T-cell (primary cell): ENCODE measurements around the gene SNAPC2. TPM values are rescaled to one million over a fixed set of nuclear protein-coding genes. Genes with fewer than 3 reads are reported as not detected.

Experiments used
- ATAC-seq, 4 experiments: fragments of 200-7000 bp in 3 of 4; fragments of 150-1000 bp in 1 of 4; cut with Tn5 transposase; replicated peaks in 1 of 4; 1 replicate in 3 of 4; 2 replicates in 1 of 4; pipeline ENCODE4 v1.10.0; 2021; ENCODE audit warnings: moderate library complexity in 3 of 4, mild to moderate bottlenecking in 2 of 4, moderate number of reproducible peaks in 1 of 4
- CTCF ChIA-PET, 2 donors: fragments of 300-600 bp; sonication (Branson Sonifier 250); formaldehyde crosslinking; loops; one replicate each; lab custom pipeline; 2022; ENCODE audit warnings: antibody characterized with exemption in 2 of 2; lab: Charles Lee
- POLR2A ChIA-PET, 2 donors: fragments of 300-600 bp; sonication (Branson Sonifier 250); formaldehyde crosslinking; loops; one replicate each; lab custom pipeline; 2022; ENCODE audit warnings: antibody characterized with exemption in 2 of 2; lab: Charles Lee
- DNase-seq, 35 experiments: peaks; one replicate each; pipeline versions ENCODE4 v3.0.0 to v3.0.0-alpha.2; 2013 to 2023
- H3K27ac ChIP-seq: one replicate; pipeline ENCODE4 v1.5.1; 2013; ENCODE audit warnings: low read length
- H3K27me3 ChIP-seq, 2 experiments: replicated peaks in 1 of 2; 1 replicate in 1 of 2; 2 replicates in 1 of 2; pipeline versions ENCODE4 v1.6.1 to v1.7.0; 2013; ENCODE audit warnings: low read length in 1 of 2, mixed read lengths in 1 of 2; ENCODE audit not compliant: control insufficient read depth in 2 of 2, insufficient read depth in 2 of 2; ENCODE audit errors: extremely low read depth in 1 of 2
- H3K36me3 ChIP-seq, 2 donors: 1 replicate in 1 of 2; 2 replicates in 1 of 2; pipeline versions ENCODE4 v1.6.1 to v1.7.0; 2013; ENCODE audit warnings: low read length in 1 of 2; ENCODE audit not compliant: control insufficient read depth in 2 of 2, insufficient read depth in 1 of 2; ENCODE audit errors: extremely low read depth in 1 of 2
- H3K4me1 ChIP-seq, 2 experiments: 1 replicate in 1 of 2; 2 replicates in 1 of 2; pipeline versions ENCODE4 v1.6.1 to v1.7.0; 2013; ENCODE audit warnings: low read length in 2 of 2, mixed read lengths in 1 of 2; ENCODE audit not compliant: insufficient read depth in 2 of 2, control insufficient read depth in 1 of 2; ENCODE audit errors: extremely low read depth in 1 of 2
- H3K4me3 ChIP-seq, 2 donors: 1 replicate in 1 of 2; 2 replicates in 1 of 2; pipeline versions ENCODE4 v1.5.1 to v1.7.0; 2013; ENCODE audit warnings: mild to moderate bottlenecking in 2 of 2, low read length in 1 of 2, moderate library complexity in 1 of 2; ENCODE audit not compliant: control insufficient read depth in 1 of 2; ENCODE audit errors: extremely low read depth in 1 of 2
- H3K9me3 ChIP-seq: 2 replicates; pipeline ENCODE4 v1.7.0; 2013
- H3K27ac Mint-ChIP-seq, 2 donors: one replicate each; pipeline ENCODE4 v1.8.0; 2020 to 2021; ENCODE audit warnings: mild to moderate bottlenecking in 2 of 2, mixed read lengths in 2 of 2
- H3K27me3 Mint-ChIP-seq, 2 donors: one replicate each; pipeline ENCODE4 v1.8.0; 2021 to 2022; ENCODE audit warnings: mixed read lengths in 2 of 2
- H3K36me3 Mint-ChIP-seq: one replicate; pipeline ENCODE4 v1.8.0; 2021; ENCODE audit warnings: mixed read lengths
- H3K4me1 Mint-ChIP-seq, 3 donors: one replicate each; pipeline ENCODE4 v1.8.0; 2020 to 2022; ENCODE audit warnings: mixed read lengths in 3 of 3, mild to moderate bottlenecking in 1 of 3
- H3K4me3 Mint-ChIP-seq, 3 donors: one replicate each; pipeline ENCODE4 v1.8.0; 2020 to 2022; ENCODE audit warnings: mild to moderate bottlenecking in 3 of 3, mixed read lengths in 3 of 3, moderate library complexity in 3 of 3
- H3K9me3 Mint-ChIP-seq, 3 donors: one replicate each; pipeline ENCODE4 v1.8.0; 2020 to 2022; ENCODE audit warnings: mixed read lengths in 3 of 3
- WGBS: methylation state at CpG from one replicate; pipeline ENCODE4 v1.1.5; 2013; ENCODE audit warnings: missing lambda C conversion rate; ENCODE audit not compliant: insufficient coverage; 5-methylcytosine and 5-hydroxymethylcytosine counted together
- total RNA-seq, 35 experiments: library from RNA in 6 of 35; stranded (reverse) in 6 of 35; fragments of 120-200 nt in 1 of 35; gene quantifications; one replicate each; pipeline versions ENCODE4 v1.2.1 to v1.2.4 and lab custom pipeline; 2013 to 2026

SNAPC2 gene
- total RNA-seq, 5 donors from 2014 or later (not counting 1 experiment from before 2014, with no cell fraction given) = 9.0 to 22.9 (median 18.6) TPM

DNA sequence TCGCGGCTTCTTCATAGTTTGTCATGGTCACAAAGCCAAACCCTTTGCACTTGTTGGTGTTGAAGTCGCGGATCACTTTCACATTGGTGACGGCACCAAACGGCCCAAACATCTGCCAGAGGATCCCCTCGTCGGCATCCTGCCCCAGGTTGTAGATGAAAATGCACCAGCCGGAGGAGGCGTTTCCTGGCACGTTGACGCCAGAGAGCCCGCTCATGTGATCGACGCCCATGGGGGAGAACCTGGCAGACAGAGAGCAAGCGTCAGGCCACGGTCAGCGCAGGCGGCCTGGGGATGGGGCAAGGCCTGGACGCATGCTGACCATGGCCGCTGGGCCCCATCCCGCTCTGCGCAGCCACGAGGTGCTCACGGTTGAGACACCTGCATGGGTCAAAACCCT lies 43.4 kb downstream of the SNAPC2 start:
- Mint-ChIP-seq H3K4me1 (no peaks in the 10 kb centered on the region), H3K4me3 (no peak overlapping the region), H3K9me3 (no peaks in the 10 kb centered on the region), H3K36me3 (peaks cover 33% of the 10 kb centered on the region), H3K27me3 (no peaks in the 10 kb centered on the region), H3K27ac (no peak overlapping the region)
- 96% methylated on average over 21 of the region's 25 CpGs for WGBS
- peaks cover 27 to 54% of the 10 kb centered on the region in 2 donors for H3K36me3 ChIP-seq
- H3K9me3 ChIP-seq = no peaks in the 10 kb centered on the region
- DNase-seq = no peak
- no peaks in the 10 kb centered on the region for H3K4me1 ChIP-seq
- H3K27me3 ChIP-seq = no peaks in the 10 kb centered on the region
- ATAC-seq = no peak
- H3K4me3 ChIP-seq = no peak overlapping the region
- ChIA-PET POLR2A (no interaction called here), CTCF (no interaction called here)
- H3K27ac ChIP-seq = no peak overlapping the region

DNA sequence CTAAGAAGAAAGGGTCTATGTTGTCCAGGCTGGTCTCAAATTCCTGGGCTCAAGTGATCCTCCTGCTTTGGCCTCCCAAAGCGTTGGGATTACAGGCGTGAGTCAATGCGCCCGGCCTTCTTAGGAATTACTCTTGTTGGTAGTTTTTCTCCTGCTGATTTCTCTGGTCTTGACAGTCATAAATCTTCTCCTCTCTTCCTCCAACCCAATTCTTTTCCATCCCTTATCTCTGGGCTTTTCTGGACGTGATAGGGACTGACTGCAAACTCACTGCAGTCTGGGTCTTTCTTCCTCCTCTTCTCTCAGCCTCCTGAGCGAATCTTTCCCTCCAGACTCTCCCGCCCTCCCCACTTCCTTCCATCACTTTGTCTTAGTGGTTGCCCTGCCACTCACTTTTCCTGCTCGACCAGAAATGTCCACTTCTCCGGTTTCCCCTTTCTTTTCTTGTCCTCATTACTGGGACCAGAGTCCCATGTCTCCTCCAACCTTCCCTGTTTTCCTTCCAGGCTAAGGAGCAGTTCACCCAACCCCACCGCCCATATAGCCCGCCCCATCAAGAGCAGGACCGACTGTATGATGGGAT lies 45.2 kb downstream of the SNAPC2 start:
- no peak overlapping the region for H3K27ac Mint-ChIP-seq

GRCh38 chr19:7965921-7966665 lies 46.0 kb downstream of the SNAPC2 start:
- no peaks in the 10 kb centered on the region for H3K4me1 ChIP-seq
- ATAC-seq (no peak), DNase-seq (no peak)
- Mint-ChIP-seq H3K36me3 (peaks cover 33% of the 10 kb centered on the region), H3K4me1 (no peaks in the 10 kb centered on the region), H3K27me3 (no peaks in the 10 kb centered on the region), H3K27ac (no peak overlapping the region), H3K9me3 (no peaks in the 10 kb centered on the region), H3K4me3 (no peak overlapping the region)
- ChIA-PET CTCF (no interaction called here), POLR2A (no interaction called here)
- H3K4me3 ChIP-seq = no peak overlapping the region
- no peaks in the 10 kb centered on the region for H3K27me3 ChIP-seq
- no peak overlapping the region for H3K27ac ChIP-seq
- no peaks in the 10 kb centered on the region for H3K9me3 ChIP-seq
- 93% methylated on average over 3 of the region's 12 CpGs for WGBS
- H3K36me3 ChIP-seq = peaks cover 33 to 60% of the 10 kb centered on the region in 2 donors

More for the DNA sequence above, 45.2 kb downstream of the SNAPC2 start:
- POLR2A ChIA-PET = no interaction called here
- 95% methylated on average over 4 of the region's 12 CpGs for WGBS
- Histone ChIP-seq H3K4me1 (no peaks in the 10 kb centered on the region), H3K27me3 (no peaks in the 10 kb centered on the region), H3K4me3 (no peak overlapping the region), H3K27ac (no peak overlapping the region), H3K9me3 (no peaks in the 10 kb centered on the region), H3K36me3 (peaks cover 33 to 60% of the 10 kb centered on the region in 2 donors)
- no peaks in the 10 kb centered on the region for H3K4me1 Mint-ChIP-seq
- H3K9me3 Mint-ChIP-seq = no peaks in the 10 kb centered on the region
- no peak overlapping the region for H3K4me3 Mint-ChIP-seq
- ATAC-seq = no peak
- H3K36me3 Mint-ChIP-seq = peaks cover 33% of the 10 kb centered on the region
- H3K27me3 Mint-ChIP-seq = no peaks in the 10 kb centered on the region
- CTCF ChIA-PET = no interaction called here
- no peak for DNase-seq

- Mint-ChIP-seq H3K27ac (no peak overlapping the region), H3K4me1 (no peaks in the 10 kb centered on the region), H3K9me3 (no peaks in the 10 kb centered on the region), H3K27me3 (no peaks in the 10 kb centered on the region), H3K4me3 (no peak overlapping the region), H3K36me3 (peaks cover 25% of the 10 kb centered on the region)
- no peak for ATAC-seq
- Histone ChIP-seq H3K4me3 (no peak overlapping the region), H3K9me3 (no peaks in the 10 kb centered on the region), H3K36me3 (peaks cover 34 to 62% of the 10 kb centered on the region in 2 donors), H3K27ac (no peak overlapping the region), H3K27me3 (no peaks in the 10 kb centered on the region), H3K4me1 (no peaks in the 10 kb centered on the region)
- 89% methylated on average over 10 of the region's 15 CpGs for whole genome bisulfite sequencing
- ChIA-PET CTCF (no interaction called here), POLR2A (interaction anchor here in 1 of 2 donors (0.6 kb wide), 1 partner anchor 24 kb away, joined by 3 read pairs; no protein-coding TSS in a partner anchor)
- no peak for DNase-seq
Observed at GRCh38 chr19:7968008-7968795, 48.1 kb downstream of the SNAPC2 start.

GRCh38 chr19:7968796-7969554 lies 48.8 kb downstream of the SNAPC2 start:
- H3K4me3 ChIP-seq = no peak overlapping the region
- ATAC-seq (no peak), DNase-seq (no peak)
- no peaks in the 10 kb centered on the region for H3K9me3 ChIP-seq
- no peaks in the 10 kb centered on the region for H3K9me3 Mint-ChIP-seq
- no peaks in the 10 kb centered on the region for H3K27me3 Mint-ChIP-seq
- H3K27ac ChIP-seq = no peak overlapping the region
- ChIA-PET CTCF (no interaction called here), POLR2A (interaction anchor here in 1 of 2 donors (0.5 kb wide), 1 partner anchor 545 kb away, joined by 3 read pairs; the partner anchor contains the start of gene ZNF414)
- 98% methylated on average over 16 of the region's 20 CpGs for WGBS
- H3K36me3 ChIP-seq = peaks cover 34 to 64% of the 10 kb centered on the region in 2 donors
- no peak overlapping the region for H3K27ac Mint-ChIP-seq
- peaks cover 27% of the 10 kb centered on the region for H3K36me3 Mint-ChIP-seq
- no peaks in the 10 kb centered on the region for H3K27me3 ChIP-seq
- H3K4me1 Mint-ChIP-seq = no peaks in the 10 kb centered on the region
- H3K4me1 ChIP-seq = no peaks in the 10 kb centered on the region
- H3K4me3 Mint-ChIP-seq = no peak overlapping the region

DNA sequence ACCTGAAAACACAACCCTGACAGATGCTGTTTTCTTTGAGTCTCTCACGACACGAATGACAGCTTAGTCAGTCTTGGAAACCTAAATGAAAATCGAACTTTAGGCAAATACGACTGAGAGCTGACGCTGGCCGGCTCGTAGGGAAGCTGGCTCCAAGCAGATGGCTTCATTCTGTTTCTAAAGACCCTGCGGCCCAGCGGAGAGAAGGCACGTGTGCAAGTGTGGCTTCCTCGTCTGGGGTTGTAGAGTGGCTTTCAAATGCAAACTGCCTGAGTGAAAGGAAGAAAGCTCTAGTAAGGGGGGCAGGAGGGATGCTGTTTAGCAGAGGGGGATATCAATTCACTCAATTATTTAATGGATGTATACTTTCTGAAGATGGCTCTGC lies 49.4 kb downstream of the SNAPC2 start:
- CTCF ChIA-PET = no interaction called here
- Mint-ChIP-seq H3K27me3 (no peaks in the 10 kb centered on the region), H3K4me3 (no peak overlapping the region), H3K27ac (no peak overlapping the region), H3K9me3 (no peaks in the 10 kb centered on the region), H3K4me1 (no peaks in the 10 kb centered on the region), H3K36me3 (peaks cover 25% of the 10 kb centered on the region)
- Histone ChIP-seq H3K4me3 (no peak overlapping the region), H3K4me1 (no peaks in the 10 kb centered on the region), H3K9me3 (no peaks in the 10 kb centered on the region), H3K27ac (no peak overlapping the region), H3K27me3 (no peaks in the 10 kb centered on the region), H3K36me3 (peaks cover 34 to 66% of the 10 kb centered on the region in 2 donors)
- WGBS = 100% methylated on average over 11 of the region's 11 CpGs
- no peak for DNase-seq
- ATAC-seq = no peak
- POLR2A ChIA-PET = no interaction called here
